Measurements from ENCODE around the gene OBSL1. TPM values are rescaled to one million over a fixed set of nuclear protein-coding genes. Genes with fewer than 3 reads are reported as not detected.

Gene OBSL1
- total RNA-seq, 2 experiments from 2014 or later = not detected

DNA sequence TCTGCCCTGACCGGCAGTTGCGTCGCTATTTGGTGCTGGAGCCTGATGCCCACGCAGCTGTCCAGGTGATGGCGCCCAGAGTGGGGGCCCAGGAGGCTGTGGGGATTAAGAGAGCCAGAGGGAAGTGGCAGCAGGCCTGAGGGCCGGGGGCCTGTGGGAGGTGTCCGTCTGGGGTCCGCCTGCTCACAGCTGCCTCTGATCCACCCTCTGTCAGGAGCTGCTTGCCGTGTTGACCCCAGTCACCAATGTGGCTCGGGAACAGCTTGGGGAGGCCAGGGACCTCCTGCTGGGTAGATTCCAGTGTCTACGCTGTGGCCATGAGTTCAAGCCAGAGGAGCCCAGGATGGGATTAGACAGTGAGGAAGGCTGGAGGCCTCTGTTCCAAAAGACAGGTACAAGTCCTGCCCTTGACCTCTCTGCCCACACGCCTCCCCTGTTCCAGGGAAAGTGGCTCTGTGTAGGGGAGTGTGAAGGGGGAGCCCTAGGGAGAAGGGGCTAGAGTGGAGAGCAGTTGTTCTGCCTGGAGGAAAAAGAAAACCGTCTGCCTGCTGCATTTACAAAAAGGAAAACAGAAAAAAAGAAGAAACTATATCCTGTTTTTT lies 37.9 kb upstream of the OBSL1 start:
- CTCF ChIA-PET = no interaction called here
- Mint-ChIP-seq H3K27ac (no peak overlapping the region), H3K36me3 (ENCODE audit: low read depth) (peaks cover 9% of the 10 kb centered on the region), H3K27me3 (no peaks in the 10 kb centered on the region), H3K9me3 (no peaks in the 10 kb centered on the region), H3K4me3 (no peak overlapping the region), H3K4me1 (peaks cover 8% of the 10 kb centered on the region)
- POLR2A ChIA-PET = no interaction called here
- DNase-seq = no peak

DNA sequence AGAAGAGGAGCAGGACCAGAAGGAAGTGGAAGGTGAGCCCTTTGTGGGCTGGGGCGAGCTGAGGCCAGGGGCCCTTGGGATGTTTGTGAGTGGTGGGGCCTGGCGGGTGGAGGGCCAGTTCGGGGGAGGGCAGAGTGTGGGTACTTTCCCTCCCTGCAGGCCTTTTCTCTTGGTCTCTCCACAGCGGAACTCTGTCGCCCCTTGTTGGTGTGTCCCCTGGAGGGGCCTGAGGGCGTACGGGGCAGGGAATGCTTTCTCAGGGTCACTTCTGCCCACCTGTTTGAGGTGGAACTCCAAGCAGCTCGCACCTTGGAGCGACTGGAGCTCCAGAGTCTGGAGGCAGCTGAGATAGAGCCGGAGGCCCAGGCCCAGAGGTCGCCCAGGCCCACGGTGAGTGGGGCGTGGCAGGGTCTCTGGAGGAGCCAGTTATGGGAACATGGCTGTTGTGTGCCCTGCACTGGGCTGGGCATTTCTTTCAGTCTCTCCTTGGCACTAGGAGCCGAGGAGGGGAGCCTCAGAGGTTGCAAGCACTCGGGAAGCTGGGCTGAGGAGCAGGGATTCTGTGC lies 37.1 kb upstream of the OBSL1 start:
- Mint-ChIP-seq H3K4me3 (no peak overlapping the region), H3K36me3 (ENCODE audit: low read depth) (peaks cover 12% of the 10 kb centered on the region), H3K4me1 (peaks cover 8% of the 10 kb centered on the region), H3K27me3 (no peaks in the 10 kb centered on the region), H3K27ac (no peak overlapping the region), H3K9me3 (no peaks in the 10 kb centered on the region)
- POLR2A ChIA-PET = no interaction called here
- DNase-seq = no peak
- CTCF ChIA-PET = no interaction called here

DNA sequence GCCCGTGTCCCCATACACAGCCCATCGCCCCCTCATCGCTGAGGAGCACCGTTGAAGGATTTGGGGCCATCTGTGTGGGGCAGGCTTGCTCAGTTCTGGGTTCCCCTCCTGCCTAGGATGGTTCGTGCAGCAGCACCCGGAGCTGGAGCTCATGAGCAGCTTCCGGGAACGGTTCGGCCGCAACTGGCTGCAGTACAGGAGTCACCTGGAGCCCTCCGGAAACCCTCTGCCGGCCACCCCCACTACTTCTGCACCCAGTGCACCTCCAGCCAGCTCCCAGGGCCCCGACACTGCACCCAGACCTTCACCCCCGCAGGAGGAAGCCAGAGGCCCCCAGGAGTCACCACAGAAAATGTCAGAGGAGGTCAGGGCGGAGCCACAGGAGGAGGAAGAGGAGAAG lies 36.6 kb upstream of the OBSL1 start:
- ChIA-PET POLR2A (no interaction called here), CTCF (no interaction called here)
- Mint-ChIP-seq H3K36me3 (ENCODE audit: low read depth) (peaks cover 12% of the 10 kb centered on the region), H3K9me3 (no peaks in the 10 kb centered on the region), H3K27ac (no peak overlapping the region), H3K4me1 (peaks cover 7% of the 10 kb centered on the region), H3K4me3 (no peak overlapping the region), H3K27me3 (no peaks in the 10 kb centered on the region)
- DNase-seq = no peak

DNA sequence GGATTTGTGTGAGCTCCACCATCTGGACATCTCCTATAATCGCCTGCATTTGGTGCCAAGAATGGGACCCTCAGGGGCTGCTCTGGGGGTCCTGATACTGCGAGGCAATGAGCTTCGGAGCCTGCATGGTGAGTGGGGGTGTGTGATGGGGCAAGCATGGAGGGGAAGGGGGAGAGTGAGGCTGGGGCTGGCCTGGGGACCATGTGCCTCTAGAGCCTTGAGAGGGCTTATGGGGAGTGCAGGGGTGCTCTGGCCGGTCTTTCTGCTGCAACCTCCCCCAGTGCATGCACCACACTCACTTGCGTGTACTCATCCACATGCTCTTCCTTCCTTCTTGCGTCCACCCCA lies 34.2 kb upstream of the OBSL1 start:
- DNase-seq = no peak
- Mint-ChIP-seq H3K9me3 (no peaks in the 10 kb centered on the region), H3K36me3 (ENCODE audit: low read depth) (peaks cover 12% of the 10 kb centered on the region), H3K4me3 (no peak overlapping the region), H3K27me3 (no peaks in the 10 kb centered on the region), H3K27ac (no peak overlapping the region), H3K4me1 (no peaks in the 10 kb centered on the region)
- POLR2A ChIA-PET = no interaction called here
- CTCF ChIA-PET = no interaction called here

DNA sequence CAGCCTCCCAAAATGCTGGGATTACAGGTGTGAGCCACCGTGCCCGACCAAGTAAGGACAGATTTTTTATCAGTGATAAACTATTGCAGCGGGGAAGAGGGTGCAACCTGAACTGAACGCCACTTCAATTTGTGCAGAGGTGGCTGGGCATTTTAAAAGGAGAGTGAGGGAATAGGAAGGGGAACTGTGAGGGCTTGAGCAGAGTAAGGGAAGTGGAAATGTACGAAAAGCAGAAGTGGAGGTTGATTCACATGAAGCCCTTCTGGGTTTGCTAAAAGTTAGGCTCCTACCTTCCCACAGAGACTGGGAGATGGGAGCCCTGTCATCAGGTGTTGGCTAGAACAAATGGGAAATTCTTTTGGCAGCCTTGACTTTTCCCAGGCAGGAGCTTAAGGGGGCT lies 32.4 kb upstream of the OBSL1 start:
- DNase-seq = no peak
- ChIA-PET CTCF (no interaction called here), POLR2A (no interaction called here)
- Mint-ChIP-seq H3K36me3 (ENCODE audit: low read depth) (peaks cover 12% of the 10 kb centered on the region), H3K4me3 (no peak overlapping the region), H3K27ac (no peak overlapping the region), H3K4me1 (peaks cover 6% of the 10 kb centered on the region), H3K27me3 (no peaks in the 10 kb centered on the region), H3K9me3 (no peaks in the 10 kb centered on the region)

DNA sequence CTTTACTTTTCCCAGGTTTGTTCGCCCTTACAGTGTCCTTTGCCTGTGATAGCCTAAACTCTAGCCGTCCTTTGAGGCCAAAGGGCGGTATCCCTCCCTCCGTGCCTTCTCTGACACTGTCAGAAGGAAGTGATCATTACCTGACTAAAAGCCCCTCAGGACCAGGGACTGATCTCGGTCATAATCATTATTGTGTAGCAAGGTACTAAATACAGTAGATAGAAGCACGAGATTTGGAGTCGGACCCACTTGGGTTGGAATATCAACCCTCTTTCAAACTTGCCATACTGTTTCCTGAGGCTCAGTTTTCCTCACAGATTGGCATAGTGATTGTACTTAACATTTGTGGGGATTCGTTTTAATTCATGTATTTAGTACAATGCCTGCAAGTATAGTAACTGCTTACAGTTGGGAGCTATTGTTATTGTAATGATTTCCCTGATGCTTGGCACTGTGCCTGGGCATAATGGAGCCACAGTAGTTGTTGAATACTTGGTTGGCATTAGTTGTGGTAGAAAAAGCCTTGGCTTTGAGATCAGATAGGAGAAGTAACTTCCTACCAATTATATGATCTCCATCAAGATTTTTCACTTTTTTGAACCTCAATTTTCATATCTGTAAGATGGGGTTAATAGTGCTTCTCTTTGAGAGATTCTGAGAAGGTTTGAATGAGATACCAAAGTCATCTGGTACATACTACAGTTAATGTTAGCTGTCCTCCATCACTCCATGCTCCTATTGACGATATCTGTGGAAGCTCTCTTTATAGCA lies 27.2 kb upstream of the OBSL1 start:
- no peaks in the 10 kb centered on the region for H3K9me3 Mint-ChIP-seq

DNA sequence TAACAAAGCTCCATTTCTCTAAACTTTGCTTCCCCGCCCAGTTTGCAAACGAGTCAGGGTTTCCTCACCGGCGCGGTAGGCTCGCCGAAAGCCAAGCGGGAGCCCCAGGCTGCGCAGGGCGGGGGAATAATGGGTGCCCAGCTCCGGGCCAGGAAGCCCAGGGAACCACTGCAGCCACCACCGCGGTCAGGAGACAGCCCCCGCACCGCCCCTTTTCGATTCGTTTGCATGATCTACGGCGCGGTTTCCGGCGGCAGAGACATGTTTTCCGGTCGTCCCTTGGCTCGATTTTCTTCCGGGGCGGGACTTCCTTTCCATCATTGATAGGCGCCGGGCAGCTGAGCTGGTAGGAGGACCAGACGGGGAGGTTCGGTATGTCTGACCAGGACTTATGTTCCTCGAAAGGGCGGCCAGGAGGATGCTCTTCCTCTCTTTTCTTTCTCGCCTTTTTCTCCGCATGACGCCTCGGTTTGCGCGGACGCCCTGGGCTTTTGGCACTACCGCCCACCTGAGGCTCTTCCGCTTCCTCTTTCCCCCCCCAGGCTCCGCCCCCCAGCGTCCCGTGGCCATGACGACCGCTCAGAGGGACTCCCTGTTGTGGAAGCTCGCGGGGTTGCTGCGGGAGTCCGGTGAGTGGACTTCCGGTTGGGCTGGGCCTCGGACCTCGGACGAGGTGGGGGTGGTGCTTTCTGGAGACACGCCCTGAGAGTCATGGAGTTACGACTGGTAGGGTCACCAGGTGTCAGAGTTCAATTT lies 26.4 kb upstream of the OBSL1 start, which contains the start of gene STK11IP:
TSS of gene STK11IP (plus strand) at position 306 of the 756 bp plus-strand sequence. CDS start at position 569, 263 bp downstream.
- no peaks in the 10 kb centered on the region for H3K9me3 Mint-ChIP-seq
- H3K4me3 Mint-ChIP-seq = peak within 1 kb of the TSS; percentile 96
- ChIA-PET CTCF (interaction anchor here (0.9 to 2.9 kb wide), 3 partner anchors 37 to 55 kb away, joined by 3 to 21 read pairs (median 3); partner anchors contain the start of genes CHPF and TMEM198), POLR2A (interaction anchor here (0.6 to 1.2 kb wide), 6 partner anchors 14 to 392 kb away, joined by 3 to 5 read pairs (median 3); partner anchors contain the start of genes CHPF, OBSL1 and TMEM198)
- peak within 1 kb of the TSS; percentile 89 for H3K27ac Mint-ChIP-seq
- no peaks in the 10 kb centered on the region for H3K36me3 Mint-ChIP-seq (ENCODE audit: low read depth)
- DNase-seq = peak; percentile 94
- peaks cover 24% of the 10 kb centered on the region for H3K4me1 Mint-ChIP-seq
- peaks cover 10% of the 10 kb centered on the region for H3K27me3 Mint-ChIP-seq

More for the DNA sequence above, 27.2 kb upstream of the OBSL1 start:
- Mint-ChIP-seq H3K27ac (peak overlapping the region; percentile 89), H3K4me3 (peak overlapping the region; percentile 96), H3K4me1 (peaks cover 24% of the 10 kb centered on the region), H3K36me3 (ENCODE audit: low read depth) (no peaks in the 10 kb centered on the region), H3K27me3 (peaks cover 3% of the 10 kb centered on the region)
- CTCF ChIA-PET = interaction anchor here (0.9 to 2.9 kb wide), 2 partner anchors 38 to 56 kb away, joined by 3 to 21 read pairs; partner anchors contain the start of genes CHPF and TMEM198
- no peak for DNase-seq
- POLR2A ChIA-PET = interaction anchor here (0.6 to 1.2 kb wide), 2 partner anchors 14 to 27 kb away, joined by 3 read pairs; partner anchors contain the start of gene OBSL1

DNA sequence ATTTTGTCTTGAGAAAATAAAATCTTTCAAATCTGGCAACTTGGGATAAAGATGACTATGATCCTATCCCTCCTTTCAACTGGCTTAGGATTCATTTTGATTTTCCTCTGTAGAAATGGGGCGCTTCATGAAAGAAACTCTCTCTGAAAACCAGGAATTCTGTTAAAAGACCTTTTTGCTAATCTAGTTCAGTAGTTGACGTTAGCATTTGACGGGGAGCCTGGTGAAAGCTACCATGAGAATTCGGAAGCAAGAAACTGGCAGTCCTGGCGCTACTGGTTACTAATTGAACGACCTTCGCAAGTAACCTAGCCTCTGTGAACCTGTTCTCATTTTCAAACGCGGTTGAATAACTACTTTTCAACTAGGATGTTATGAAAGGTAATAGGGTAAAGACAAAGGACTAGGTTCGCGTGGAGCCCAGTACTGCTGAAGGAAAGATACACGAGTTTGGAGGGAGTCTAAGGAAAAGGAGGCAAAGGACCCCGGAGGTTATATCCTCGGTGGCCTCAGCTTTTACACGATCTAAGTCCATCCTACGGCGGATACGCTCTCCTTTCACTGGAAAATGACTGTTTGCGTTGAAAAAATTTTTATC lies 25.7 kb upstream of the OBSL1 start:
- Mint-ChIP-seq H3K9me3 (no peaks in the 10 kb centered on the region), H3K4me3 (peak overlapping the region; percentile 96), H3K4me1 (peaks cover 24% of the 10 kb centered on the region), H3K27ac (peak overlapping the region; percentile 89), H3K36me3 (ENCODE audit: low read depth) (no peaks in the 10 kb centered on the region), H3K27me3 (peaks cover 12% of the 10 kb centered on the region)
- ChIA-PET POLR2A (interaction anchor here (0.9 to 1.2 kb wide), 5 partner anchors 15 to 391 kb away, joined by 3 to 5 read pairs (median 3); partner anchors contain the start of genes CHPF, OBSL1 and TMEM198), CTCF (interaction anchor here (1.1 to 2.9 kb wide), 3 partner anchors 46 to 55 kb away, joined by 3 to 21 read pairs (median 4); partner anchors contain the start of genes CHPF and TMEM198)
- DNase-seq = no peak

DNA sequence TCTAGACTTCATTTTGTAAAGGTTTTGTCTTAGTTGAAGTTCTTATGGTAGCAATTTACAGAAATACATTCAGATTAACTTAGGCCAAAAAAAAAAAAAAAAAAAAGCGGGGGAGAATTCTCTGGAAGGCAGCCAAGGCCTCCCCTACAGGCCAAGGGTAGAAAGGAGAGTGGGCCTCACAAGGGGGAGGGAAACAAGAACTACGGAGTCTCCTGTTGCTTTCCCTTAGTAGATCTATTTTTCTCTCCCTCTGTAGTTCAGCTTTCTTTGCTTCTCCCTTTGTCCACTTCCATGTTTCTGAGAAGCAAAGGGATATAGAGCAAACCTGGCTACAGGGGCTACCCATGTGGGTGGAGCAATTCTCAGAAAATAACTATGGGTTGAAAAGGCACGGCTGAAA lies 23.9 kb upstream of the OBSL1 start:
- no peak for DNase-seq
- POLR2A ChIA-PET = interaction anchor here (0.8 to 1.0 kb wide), 2 partner anchors 11 to 97 kb away, joined by 3 read pairs; partner anchors contain the start of gene GMPPA
- H3K4me3 Mint-ChIP-seq = no peak overlapping the region
- no peak overlapping the region for H3K27ac Mint-ChIP-seq
- H3K9me3 Mint-ChIP-seq = no peaks in the 10 kb centered on the region
- CTCF ChIA-PET = interaction anchor here (0.7 to 2.9 kb wide), 4 partner anchors 35 to 1854 kb away, joined by 3 to 21 read pairs (median 4); partner anchors contain the start of genes CHPF and TMEM198
- H3K27me3 Mint-ChIP-seq = peaks cover 12% of the 10 kb centered on the region
- no peaks in the 10 kb centered on the region for H3K36me3 Mint-ChIP-seq (ENCODE audit: low read depth)
- peaks cover 24% of the 10 kb centered on the region for H3K4me1 Mint-ChIP-seq

DNA sequence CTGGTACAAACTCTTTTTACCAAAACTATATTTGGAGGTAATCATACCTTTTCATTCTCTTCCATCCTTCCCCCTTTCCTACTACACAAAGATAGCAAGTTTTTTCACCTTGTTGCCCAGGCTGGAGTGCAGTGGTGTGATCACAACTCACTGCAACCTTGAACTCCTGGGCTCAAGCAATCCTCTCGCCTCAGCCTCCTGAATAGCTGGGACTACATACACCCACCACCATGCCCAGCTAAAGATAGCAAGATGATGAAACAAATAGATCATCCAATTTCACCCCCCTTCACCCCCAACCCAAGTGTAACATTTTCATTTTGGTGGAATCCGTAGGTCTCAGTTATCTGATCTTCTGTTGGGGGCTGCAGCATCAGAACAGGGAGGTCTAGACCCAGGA lies 21.8 kb upstream of the OBSL1 start:
- DNase-seq = no peak
- no peak overlapping the region for H3K4me3 Mint-ChIP-seq
- no peak overlapping the region for H3K27ac Mint-ChIP-seq
- H3K4me1 Mint-ChIP-seq = peaks cover 11% of the 10 kb centered on the region
- H3K27me3 Mint-ChIP-seq = peaks cover 12% of the 10 kb centered on the region
- H3K36me3 Mint-ChIP-seq (ENCODE audit: low read depth) = no peaks in the 10 kb centered on the region
- H3K9me3 Mint-ChIP-seq = no peaks in the 10 kb centered on the region
- ChIA-PET CTCF (interaction anchor here (1.2 kb wide), 1 partner anchor 52 kb away, joined by 4 read pairs; no protein-coding TSS in a partner anchor), POLR2A (no interaction called here)

DNA sequence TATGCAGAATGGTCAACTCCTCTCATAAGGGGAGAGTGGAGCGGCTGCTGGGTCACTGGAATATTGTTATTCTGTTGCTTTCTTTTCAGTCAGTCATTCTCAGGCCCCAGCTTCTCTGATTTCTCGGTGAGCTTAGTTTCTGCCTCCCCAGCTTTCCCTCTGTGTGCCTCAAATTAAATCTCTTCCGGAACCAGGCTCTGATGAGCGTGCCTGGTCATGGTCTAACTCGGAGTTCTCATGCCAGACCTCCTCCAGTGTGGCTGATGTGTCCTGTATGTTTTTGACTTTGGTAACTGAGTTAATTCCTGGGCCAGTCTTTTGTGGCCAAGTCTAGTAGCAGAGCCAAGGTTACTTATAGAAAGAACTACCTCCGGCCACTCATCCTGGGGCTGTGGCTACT lies 21.4 kb upstream of the OBSL1 start:
- Mint-ChIP-seq H3K4me3 (no peak overlapping the region), H3K9me3 (no peaks in the 10 kb centered on the region), H3K27me3 (peaks cover 12% of the 10 kb centered on the region), H3K36me3 (ENCODE audit: low read depth) (no peaks in the 10 kb centered on the region), H3K4me1 (peaks cover 8% of the 10 kb centered on the region), H3K27ac (no peak overlapping the region)
- no peak for DNase-seq
- POLR2A ChIA-PET = no interaction called here
- CTCF ChIA-PET = interaction anchor here (1.2 kb wide), 1 partner anchor 52 kb away, joined by 4 read pairs; no protein-coding TSS in a partner anchor

DNA sequence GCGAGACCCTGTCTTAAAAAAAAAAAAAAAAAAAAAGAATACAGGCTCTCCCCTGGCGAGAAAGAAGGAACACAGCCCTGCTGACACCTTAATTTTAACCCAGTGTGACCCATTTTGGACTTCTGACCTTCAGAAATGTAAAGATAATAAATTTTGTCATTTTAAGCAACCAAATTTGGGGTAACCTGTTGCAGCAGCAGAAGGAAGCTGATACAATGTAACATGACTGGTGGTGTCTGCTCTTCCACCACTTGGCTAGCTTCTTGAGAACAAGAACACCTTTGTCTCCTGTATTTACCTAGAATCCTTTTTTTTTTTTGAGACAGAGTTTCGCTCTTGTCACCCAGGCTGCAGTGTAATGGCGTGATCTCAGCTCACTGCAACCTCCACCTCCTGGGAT lies 19.8 kb upstream of the OBSL1 start:
- Mint-ChIP-seq H3K4me1 (no peaks in the 10 kb centered on the region), H3K4me3 (no peak overlapping the region), H3K27me3 (peaks cover 13% of the 10 kb centered on the region), H3K9me3 (no peaks in the 10 kb centered on the region), H3K36me3 (ENCODE audit: low read depth) (no peaks in the 10 kb centered on the region), H3K27ac (no peak overlapping the region)
- CTCF ChIA-PET = interaction anchor here (0.6 kb wide), 1 partner anchor 471 kb away, joined by 4 read pairs; no protein-coding TSS in a partner anchor
- no peak for DNase-seq
- POLR2A ChIA-PET = no interaction called here
